K562 (cell line): ENCODE results near the gene YBX1.

Source experiments
- EP300 ChIP-seq: IDR thresholded peaks from 2 replicates; pipeline ENCODE4 v1.6.1; 2012; ENCODE audit warnings: low read length, improper control_type of control experiment
- TAL1 ChIP-seq: fragments of 450-650 bp; IDR thresholded peaks from 2 replicates; pipeline ENCODE4 v1.6.1; 2016; ENCODE audit warnings: mild to moderate bottlenecking
- TF ChIP-seq, protein P1 (sequence below): fragments of 250-450 bp; sonication (Bioruptor Pico); IDR thresholded peaks from 2 replicates; pipeline ENCODE4 v1.5.0; 2020; ENCODE audit warnings: mild to moderate bottlenecking, borderline replicate concordance
- TF ChIP-seq, protein P2 (sequence below): IDR thresholded peaks from 2 replicates; pipeline ENCODE4 v1.6.1; 2016; ENCODE audit warnings: missing genetic modification characterization, missing compliant biosample characterization

DNA sequence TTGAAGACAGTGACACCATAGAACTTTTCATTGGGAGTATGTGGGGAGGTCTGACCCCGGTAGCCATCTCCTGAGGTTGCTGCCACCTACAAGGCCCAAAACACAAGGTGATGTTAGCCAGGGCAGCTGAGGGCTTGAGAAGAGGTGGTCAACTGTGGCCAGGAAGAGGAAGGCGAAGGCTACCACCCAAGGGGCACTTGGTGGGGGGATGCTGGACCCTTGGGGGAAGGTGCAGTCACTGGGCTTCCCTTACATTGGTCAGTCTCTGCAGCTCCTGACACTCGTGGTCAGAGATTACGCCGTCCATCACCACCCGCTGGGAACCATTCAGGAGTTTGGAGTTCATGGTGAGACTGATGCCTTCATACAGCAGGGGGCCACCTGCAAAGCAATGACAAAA lies 70.1 kb downstream of the YBX1 start:
- TF ChIP-seq, protein P1, sequence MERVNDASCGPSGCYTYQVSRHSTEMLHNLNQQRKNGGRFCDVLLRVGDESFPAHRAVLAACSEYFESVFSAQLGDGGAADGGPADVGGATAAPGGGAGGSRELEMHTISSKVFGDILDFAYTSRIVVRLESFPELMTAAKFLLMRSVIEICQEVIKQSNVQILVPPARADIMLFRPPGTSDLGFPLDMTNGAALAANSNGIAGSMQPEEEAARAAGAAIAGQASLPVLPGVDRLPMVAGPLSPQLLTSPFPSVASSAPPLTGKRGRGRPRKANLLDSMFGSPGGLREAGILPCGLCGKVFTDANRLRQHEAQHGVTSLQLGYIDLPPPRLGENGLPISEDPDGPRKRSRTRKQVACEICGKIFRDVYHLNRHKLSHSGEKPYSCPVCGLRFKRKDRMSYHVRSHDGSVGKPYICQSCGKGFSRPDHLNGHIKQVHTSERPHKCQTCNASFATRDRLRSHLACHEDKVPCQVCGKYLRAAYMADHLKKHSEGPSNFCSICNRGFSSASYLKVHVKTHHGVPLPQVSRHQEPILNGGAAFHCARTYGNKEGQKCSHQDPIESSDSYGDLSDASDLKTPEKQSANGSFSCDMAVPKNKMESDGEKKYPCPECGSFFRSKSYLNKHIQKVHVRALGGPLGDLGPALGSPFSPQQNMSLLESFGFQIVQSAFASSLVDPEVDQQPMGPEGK = no peak
- TF ChIP-seq EP300 (no peak), TAL1 (no peak)
- TF ChIP-seq, protein P2, sequence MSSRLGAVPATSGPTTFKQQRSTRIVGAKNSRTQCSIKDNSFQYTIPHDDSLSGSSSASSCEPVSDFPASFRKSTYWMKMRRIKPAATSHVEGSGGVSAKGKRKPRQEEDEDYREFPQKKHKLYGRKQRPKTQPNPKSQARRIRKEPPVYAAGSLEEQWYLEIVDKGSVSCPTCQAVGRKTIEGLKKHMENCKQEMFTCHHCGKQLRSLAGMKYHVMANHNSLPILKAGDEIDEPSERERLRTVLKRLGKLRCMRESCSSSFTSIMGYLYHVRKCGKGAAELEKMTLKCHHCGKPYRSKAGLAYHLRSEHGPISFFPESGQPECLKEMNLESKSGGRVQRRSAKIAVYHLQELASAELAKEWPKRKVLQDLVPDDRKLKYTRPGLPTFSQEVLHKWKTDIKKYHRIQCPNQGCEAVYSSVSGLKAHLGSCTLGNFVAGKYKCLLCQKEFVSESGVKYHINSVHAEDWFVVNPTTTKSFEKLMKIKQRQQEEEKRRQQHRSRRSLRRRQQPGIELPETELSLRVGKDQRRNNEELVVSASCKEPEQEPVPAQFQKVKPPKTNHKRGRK (tag) = no peak
